NCI-H1694 (cell line): ENCODE data around the gene SLC9A9.
A peak's percentile ranks its signal among the peaks of the same experiment; 100 is the strongest.
"Not testable (repeated sequence)": the region's sequence is repeated elsewhere in the genome, so short reads cannot be mapped to it uniquely, and the experiment has no call there.

Source experiments
- DNase-seq: peaks from one replicate; lab custom pipeline; 2025; lab: John Stamatoyannopoulos, UW

The SLC9A9 gene

GRCh38 chr3:143810166-143810952, 37.9 kb downstream of the SLC9A9 start:
- no peak for DNase-seq

- DNase-seq: no peak
These were observed 39.1 kb downstream of the SLC9A9 start for GRCh38 chr3:143809121-143809621.

GRCh38 chr3:143808030-143808429, 40.2 kb downstream of the SLC9A9 start:
- DNase-seq: no peak

GRCh38 chr3:143806038-143806437, 42.2 kb downstream of the SLC9A9 start:
- no peak for DNase-seq

- DNase-seq: not testable (repeated sequence)
These were observed 42.8 kb downstream of the SLC9A9 start for GRCh38 chr3:143805476-143805875.

- DNase-seq: not testable (repeated sequence)
These were observed 47.2 kb downstream of the SLC9A9 start for GRCh38 chr3:143801046-143801445.

- DNase-seq: not testable (repeated sequence)
These were observed 50.1 kb downstream of the SLC9A9 start for GRCh38 chr3:143798151-143798550.

GRCh38 chr3:143795874-143796273, 52.4 kb downstream of the SLC9A9 start:
- no peak for DNase-seq

GRCh38 chr3:143794793-143795462, 53.3 kb downstream of the SLC9A9 start:
- no peak for DNase-seq

GRCh38 chr3:143793971-143794370, 54.3 kb downstream of the SLC9A9 start:
- DNase-seq: no peak

GRCh38 chr3:143791386-143791785, 56.9 kb downstream of the SLC9A9 start:
- DNase-seq: no peak

- peak; percentile 10 for DNase-seq
These were observed 61.8 kb downstream of the SLC9A9 start for GRCh38 chr3:143786219-143787191.

GRCh38 chr3:143784446-143784845, 63.8 kb downstream of the SLC9A9 start:
- DNase-seq: no peak

GRCh38 chr3:143783851-143784370, 64.4 kb downstream of the SLC9A9 start:
- no peak for DNase-seq

- peak; percentile 68 for DNase-seq
These were observed 72.8 kb downstream of the SLC9A9 start for GRCh38 chr3:143775459-143775858.

- no peak for DNase-seq
These were observed 76.3 kb downstream of the SLC9A9 start for GRCh38 chr3:143771939-143772338.

- DNase-seq: no peak
These were observed 77.0 kb downstream of the SLC9A9 start for GRCh38 chr3:143771258-143771657.

GRCh38 chr3:143770391-143770790, 77.9 kb downstream of the SLC9A9 start:
- DNase-seq: no peak

- no peak for DNase-seq
These were observed 78.7 kb downstream of the SLC9A9 start for GRCh38 chr3:143769616-143770015.

GRCh38 chr3:143764840-143765239, 83.4 kb downstream of the SLC9A9 start:
- DNase-seq: no peak

GRCh38 chr3:143763564-143764162, 84.6 kb downstream of the SLC9A9 start:
- DNase-seq: peak; percentile 29
